Measurements from ENCODE around the gene MSN.

- TF ChIP-seq EZH2 (IDR thresholded peaks at IDR 0.05) = no peak
- no peak for TF ChIP-seq POLR2AphosphoS5 (IDR thresholded peaks at IDR 0.05; ENCODE audit: borderline replicate concordance, low read depth, low read length)
- TF ChIP-seq FOXP2 (optimal IDR thresholded peaks at IDR 0.05; ENCODE audit: control extremely low read depth, extremely low read length, insufficient read depth) = no peak
Measured at GRCh38 chrX:65744965-65745364, 77.5 kb downstream of the MSN start.
